Activated CD4-positive, alpha-beta memory T cell treated with anti-CD3 and anti-CD28 coated beads for 36 hours (primary cell): ENCODE measurements around the gene MAEL. TPM values are rescaled to one million over a fixed set of nuclear protein-coding genes. Genes with fewer than 3 reads are reported as not detected.

Experiments
- CTCF ChIA-PET: fragments of 350-600 bp; sonication (Branson Sonifier 250); formaldehyde crosslinking; loops from one replicate; lab custom pipeline; 2021; ENCODE audit warnings: antibody characterized with exemption, inconsistent platforms; lab: Charles Lee
- POLR2A ChIA-PET: fragments of 350-600 bp; sonication (Branson Sonifier 250); formaldehyde crosslinking; loops from one replicate; lab custom pipeline; 2021; ENCODE audit warnings: antibody characterized with exemption; lab: Charles Lee
- DNase-seq: peaks from one replicate; pipeline ENCODE4 v3.0.0-alpha.2; 2020
- H3K27ac Mint-ChIP-seq: one replicate; pipeline ENCODE4 v1.8.0; 2021; ENCODE audit warnings: mixed read lengths
- H3K27me3 Mint-ChIP-seq: one replicate; pipeline ENCODE4 v1.8.0; 2021; ENCODE audit warnings: mixed read lengths
- H3K36me3 Mint-ChIP-seq: one replicate; pipeline ENCODE4 v1.8.0; 2021; ENCODE audit warnings: mixed read lengths
- H3K4me1 Mint-ChIP-seq: one replicate; pipeline ENCODE4 v1.8.0; 2021; ENCODE audit warnings: low read depth, mixed read lengths
- H3K4me3 Mint-ChIP-seq: one replicate; pipeline ENCODE4 v1.8.0; 2021; ENCODE audit warnings: mild to moderate bottlenecking, mixed read lengths
- H3K9me3 Mint-ChIP-seq: one replicate; pipeline ENCODE4 v1.8.0; 2021; ENCODE audit warnings: mixed read lengths
- intact Hi-C: fragments of 100-400 bp; cut with micrococcal nuclease; formaldehyde crosslinking; loops from one replicate; pipeline ENCODE4 v1.15.1; 2023
- total RNA-seq, 2 experiments: library from RNA; stranded (reverse); gene quantifications; one replicate each; pipeline ENCODE4 v1.2.3, GENCODE V29; 2021

Gene MAEL
- total RNA-seq, 2 experiments from 2014 or later: 0.19 TPM; not detected in 1

DNA sequence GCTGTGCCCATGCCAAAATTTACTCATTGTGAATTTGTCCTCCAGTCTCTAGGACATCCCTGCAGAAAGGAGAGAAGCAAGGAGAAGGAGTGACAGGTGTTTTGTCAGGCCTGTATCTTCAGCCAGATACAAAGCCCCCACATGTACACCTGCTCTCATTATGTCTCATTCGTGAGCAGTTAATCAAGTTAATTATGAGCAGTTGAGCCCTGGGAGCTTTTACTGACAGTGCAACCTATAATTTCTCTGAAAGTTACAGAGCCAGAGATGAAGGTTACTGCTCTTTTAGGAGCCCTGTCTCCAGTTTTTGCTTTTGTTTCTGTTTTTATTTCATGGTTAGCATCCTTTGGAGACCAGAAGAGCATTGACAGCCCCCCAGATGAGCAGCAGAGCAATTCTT lies 8.7 kb upstream of the MAEL start:
- CTCF ChIA-PET: interaction anchor here (1.0 to 1.7 kb wide), 4 partner anchors 70 to 87 kb away, joined by 3 to 6 read pairs (median 6); no protein-coding TSS in a partner anchor
- no peak for DNase-seq
- Mint-ChIP-seq H3K9me3 (no peaks in the 10 kb centered on the region), H3K27ac (no peak overlapping the region), H3K27me3 (peaks cover 8% of the 10 kb centered on the region), H3K4me1 (peaks cover 9% of the 10 kb centered on the region), H3K36me3 (no peaks in the 10 kb centered on the region), H3K4me3 (no peak overlapping the region)
- intact Hi-C loops: no loop called here
- POLR2A ChIA-PET: interaction anchor here (1.2 kb wide), 1 partner anchor 42 kb away, joined by 3 read pairs; no protein-coding TSS in a partner anchor

DNA sequence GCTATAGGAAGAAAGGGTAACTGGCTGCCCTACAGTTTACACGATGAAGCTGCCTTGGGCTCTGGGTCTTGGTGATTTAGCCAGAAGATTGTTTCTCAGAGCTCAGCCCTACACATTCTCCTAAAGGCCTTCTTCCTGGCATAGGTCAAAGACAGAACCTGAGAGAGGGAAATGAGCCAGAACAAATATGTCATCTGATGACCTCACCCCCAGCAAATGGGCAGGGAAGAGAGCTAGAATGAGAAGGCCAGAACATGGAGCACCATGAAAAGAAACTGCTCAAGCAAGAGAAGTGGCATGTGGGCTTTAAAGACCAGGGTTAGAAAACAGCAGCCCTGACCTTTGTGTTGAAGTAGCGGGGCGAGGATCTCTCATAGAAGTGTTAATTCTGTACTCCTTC lies 8.3 kb upstream of the MAEL start:
- Mint-ChIP-seq H3K27me3 (peaks cover 8% of the 10 kb centered on the region), H3K27ac (no peak overlapping the region), H3K36me3 (no peaks in the 10 kb centered on the region), H3K9me3 (no peaks in the 10 kb centered on the region), H3K4me1 (peaks cover 9% of the 10 kb centered on the region), H3K4me3 (no peak overlapping the region)
- DNase-seq: no peak
- CTCF ChIA-PET: interaction anchor here (1.0 to 1.7 kb wide), 5 partner anchors 14 to 86 kb away, joined by 3 to 6 read pairs (median 5); no protein-coding TSS in a partner anchor
- POLR2A ChIA-PET: interaction anchor here (1.2 kb wide), 1 partner anchor 42 kb away, joined by 3 read pairs; no protein-coding TSS in a partner anchor
- intact Hi-C loops: no loop called here

DNA sequence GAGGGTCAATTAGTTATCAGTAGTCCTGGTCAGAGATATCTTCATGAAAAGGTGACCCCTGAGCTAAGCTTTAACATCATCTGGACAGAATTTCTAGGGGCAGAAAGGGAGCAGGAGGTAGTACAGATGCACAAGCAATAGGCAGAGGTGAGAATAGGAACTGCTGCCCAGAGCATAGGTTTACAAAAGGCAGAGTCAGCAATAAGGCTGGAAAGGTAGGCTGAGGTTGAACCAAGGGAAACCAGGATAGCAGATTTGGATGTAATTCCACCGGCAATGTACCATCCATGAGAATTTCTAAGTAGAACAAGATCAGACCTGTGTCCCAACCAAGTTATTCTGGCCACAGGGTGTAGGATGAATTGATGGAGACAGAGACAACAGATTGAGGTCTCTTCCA lies 7.5 kb upstream of the MAEL start:
- H3K4me3 Mint-ChIP-seq: no peak overlapping the region
- intact Hi-C loops: no loop called here
- H3K27ac Mint-ChIP-seq: no peak overlapping the region
- ChIA-PET CTCF (interaction anchor here (1.0 to 1.4 kb wide), 2 partner anchors 13 to 71 kb away, joined by 3 to 6 read pairs; no protein-coding TSS in a partner anchor), POLR2A (no interaction called here)
- H3K4me1 Mint-ChIP-seq: peaks cover 1% of the 10 kb centered on the region
- H3K27me3 Mint-ChIP-seq: peaks cover 14% of the 10 kb centered on the region
- no peak for DNase-seq
- no peaks in the 10 kb centered on the region for H3K36me3 Mint-ChIP-seq
- H3K9me3 Mint-ChIP-seq: no peaks in the 10 kb centered on the region

DNA sequence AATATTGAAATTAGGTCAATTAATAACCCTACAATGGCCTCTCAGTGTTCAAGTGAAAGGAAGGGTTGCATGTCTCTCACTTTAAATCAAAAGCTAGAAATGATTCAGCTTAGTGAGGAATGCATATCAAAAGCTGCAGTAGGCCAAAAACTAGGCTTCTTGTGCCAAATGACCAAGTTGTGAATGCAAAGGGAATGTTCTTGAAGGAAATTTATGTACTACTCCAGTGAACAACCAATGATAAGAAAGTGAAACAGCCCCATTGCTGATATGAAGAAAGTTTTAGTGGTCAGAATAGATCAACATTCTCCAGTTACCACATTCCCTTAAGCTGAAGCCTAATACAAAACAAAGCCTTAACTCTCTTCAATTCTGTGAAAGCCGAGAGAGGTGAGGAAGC lies 10.0 kb downstream of the MAEL start:
- DNase-seq: no peak
- intact Hi-C loops: loop anchor here (1.0 kb wide), 1 partner anchor 47 kb away; no protein-coding TSS in a partner anchor
- ChIA-PET POLR2A (interaction anchor here (1.0 kb wide), 1 partner anchor 47 kb away, joined by 3 read pairs; no protein-coding TSS in a partner anchor), CTCF (interaction anchor here (1.3 kb wide), 1 partner anchor 60 kb away, joined by 3 read pairs; no protein-coding TSS in a partner anchor)
- peak overlapping the region; percentile 30 for H3K27ac Mint-ChIP-seq
- no peak overlapping the region for H3K4me3 Mint-ChIP-seq
- peaks cover 10% of the 10 kb centered on the region for H3K27me3 Mint-ChIP-seq
- H3K4me1 Mint-ChIP-seq: peaks cover 9% of the 10 kb centered on the region
- no peaks in the 10 kb centered on the region for H3K36me3 Mint-ChIP-seq
- peaks cover 4% of the 10 kb centered on the region for H3K9me3 Mint-ChIP-seq

DNA sequence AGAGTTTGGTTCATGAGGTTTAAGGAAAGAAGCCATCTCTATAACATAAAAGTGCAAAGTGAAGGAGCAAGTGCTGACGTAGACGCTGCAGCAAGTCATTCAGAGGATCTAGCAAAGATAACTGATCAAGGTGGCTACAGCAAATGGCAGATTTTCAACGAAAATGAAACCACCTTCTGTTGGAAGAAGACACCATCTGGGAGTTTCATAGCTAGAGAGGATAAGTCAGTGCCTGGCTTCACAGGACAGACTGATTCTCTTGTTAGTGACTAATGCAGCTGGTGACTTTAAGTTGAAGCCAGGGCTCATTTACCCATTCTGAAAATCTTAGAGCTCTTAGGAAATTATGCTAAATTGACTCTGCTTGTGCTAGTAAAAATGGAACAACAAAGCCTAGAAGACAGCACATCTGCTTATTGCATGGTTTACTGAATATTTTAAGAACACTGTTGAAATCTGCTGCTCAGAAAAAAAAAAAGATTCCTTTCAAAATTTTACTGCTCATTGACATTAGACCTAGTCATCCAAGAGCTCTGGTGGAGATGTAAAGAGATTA lies 10.5 kb downstream of the MAEL start:
- Mint-ChIP-seq H3K4me3 (no peak overlapping the region), H3K27ac (peak overlapping the region; percentile 30), H3K27me3 (peaks cover 10% of the 10 kb centered on the region), H3K9me3 (peaks cover 4% of the 10 kb centered on the region), H3K36me3 (no peaks in the 10 kb centered on the region), H3K4me1 (peaks cover 9% of the 10 kb centered on the region)
- POLR2A ChIA-PET: interaction anchor here (1.0 kb wide), 1 partner anchor 47 kb away, joined by 3 read pairs; no protein-coding TSS in a partner anchor
- no peak for DNase-seq
- CTCF ChIA-PET: interaction anchor here (1.3 kb wide), 1 partner anchor 59 kb away, joined by 3 read pairs; no protein-coding TSS in a partner anchor
- intact Hi-C loops: loop anchor here (1.0 kb wide), 1 partner anchor 47 kb away; no protein-coding TSS in a partner anchor

DNA sequence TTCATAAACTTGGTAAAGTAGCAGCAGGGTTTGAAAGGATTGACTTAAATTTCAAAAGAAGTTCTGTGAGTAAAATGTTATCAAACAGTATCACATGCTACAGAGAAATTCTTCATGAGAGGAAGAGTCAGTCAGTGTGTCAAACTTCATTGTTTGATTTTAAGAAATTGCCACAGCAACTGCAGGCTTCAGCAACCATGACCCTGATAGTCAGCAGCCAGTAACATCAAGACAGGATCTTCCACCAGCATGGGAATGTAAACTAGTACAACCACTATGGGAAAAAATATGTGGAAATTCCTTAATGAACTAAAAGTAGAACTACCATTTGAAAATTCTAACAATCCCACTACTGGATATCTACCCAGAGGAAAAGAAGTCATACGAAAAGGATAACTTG lies 11.5 kb downstream of the MAEL start:
- Mint-ChIP-seq H3K9me3 (peaks cover 4% of the 10 kb centered on the region), H3K4me1 (peaks cover 9% of the 10 kb centered on the region), H3K27me3 (peaks cover 10% of the 10 kb centered on the region), H3K4me3 (no peak overlapping the region), H3K36me3 (no peaks in the 10 kb centered on the region), H3K27ac (no peak overlapping the region)
- ChIA-PET CTCF (no interaction called here), POLR2A (no interaction called here)
- no peak for DNase-seq
- intact Hi-C loops: no loop called here

DNA sequence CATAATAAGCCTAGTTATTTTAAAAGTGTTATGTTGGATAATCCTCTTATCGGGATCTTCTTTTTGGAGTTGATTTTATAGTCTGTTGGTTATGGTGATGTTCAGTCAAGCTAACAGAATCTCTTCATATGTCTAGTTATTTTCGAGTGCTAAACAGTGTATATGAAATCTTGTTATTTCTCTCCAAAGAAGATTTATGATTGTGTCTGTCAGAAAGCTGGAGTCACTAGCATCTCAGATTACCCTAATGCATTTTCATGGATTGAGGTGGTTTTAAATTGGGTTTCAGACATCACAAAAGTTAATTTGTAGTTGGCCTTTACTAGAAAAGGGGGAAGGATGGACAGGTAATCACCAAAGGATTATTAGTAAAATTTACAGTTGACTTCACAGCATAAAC lies 13.3 kb downstream of the MAEL start:
- Mint-ChIP-seq H3K4me3 (no peak overlapping the region), H3K9me3 (peaks cover 4% of the 10 kb centered on the region), H3K36me3 (no peaks in the 10 kb centered on the region), H3K27ac (no peak overlapping the region), H3K27me3 (peaks cover 6% of the 10 kb centered on the region), H3K4me1 (peaks cover 9% of the 10 kb centered on the region)
- ChIA-PET CTCF (no interaction called here), POLR2A (no interaction called here)
- intact Hi-C loops: no loop called here
- no peak for DNase-seq

DNA sequence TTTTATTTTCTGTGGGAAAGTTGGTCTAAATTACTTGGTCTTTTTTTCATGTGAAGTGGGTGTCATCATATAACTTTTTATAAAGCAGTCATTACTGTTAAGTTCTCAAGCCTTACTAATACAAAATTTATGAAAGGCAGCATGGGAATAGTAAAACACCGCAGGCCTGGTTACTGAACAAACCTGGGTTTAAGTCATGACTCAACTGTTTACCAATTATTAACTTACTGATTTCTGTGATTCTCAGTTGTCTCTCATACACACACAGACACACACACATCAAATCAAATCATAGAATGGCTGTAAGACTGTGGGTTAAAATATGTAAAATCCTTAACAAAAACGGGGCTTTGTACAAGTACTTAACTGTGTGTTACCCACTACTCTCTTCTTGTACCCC lies 14.6 kb downstream of the MAEL start:
- Mint-ChIP-seq H3K9me3 (peaks cover 4% of the 10 kb centered on the region), H3K36me3 (no peaks in the 10 kb centered on the region), H3K27me3 (peaks cover 4% of the 10 kb centered on the region), H3K27ac (no peak overlapping the region), H3K4me1 (peaks cover 9% of the 10 kb centered on the region), H3K4me3 (no peak overlapping the region)
- POLR2A ChIA-PET: no interaction called here
- CTCF ChIA-PET: no interaction called here
- intact Hi-C loops: no loop called here
- no peak for DNase-seq

DNA sequence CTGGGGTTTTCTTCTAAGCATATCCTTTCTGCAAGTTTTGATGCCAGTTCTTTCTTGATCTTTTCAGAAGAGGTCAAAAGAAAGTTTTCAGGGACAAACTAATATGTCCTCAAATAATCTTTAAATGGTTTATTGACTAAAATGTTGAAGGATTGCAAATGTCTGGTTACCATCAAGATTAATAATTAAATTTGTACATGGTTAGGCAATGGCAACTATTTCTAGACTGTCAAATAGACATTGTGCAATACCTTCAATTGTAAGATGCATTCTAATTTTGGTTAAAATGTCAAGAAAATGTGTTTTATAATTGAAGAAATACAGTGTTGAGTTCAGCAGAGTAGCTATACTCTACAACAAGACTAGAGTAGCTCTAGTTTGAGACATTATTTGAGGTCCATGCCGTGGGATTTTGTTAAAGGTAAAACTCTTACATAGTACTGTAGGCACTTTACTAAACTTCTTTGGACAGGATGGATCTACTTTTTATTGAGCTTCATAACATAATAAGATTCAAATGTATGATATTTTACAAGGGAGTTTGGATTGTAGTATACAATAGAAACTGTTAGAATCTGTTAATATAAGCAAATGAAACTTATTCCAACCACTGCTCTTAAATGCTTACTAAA lies 22.6 kb downstream of the MAEL start:
- Mint-ChIP-seq H3K4me3 (no peak overlapping the region), H3K4me1 (no peaks in the 10 kb centered on the region), H3K27ac (no peak overlapping the region), H3K36me3 (no peaks in the 10 kb centered on the region), H3K9me3 (no peaks in the 10 kb centered on the region), H3K27me3 (peaks cover 13% of the 10 kb centered on the region)
- DNase-seq: no peak
- POLR2A ChIA-PET: no interaction called here
- CTCF ChIA-PET: interaction anchor here (0.6 to 0.7 kb wide), 2 partner anchors 24 to 47 kb away, joined by 3 to 4 read pairs; no protein-coding TSS in a partner anchor
- intact Hi-C loops: no loop called here

DNA sequence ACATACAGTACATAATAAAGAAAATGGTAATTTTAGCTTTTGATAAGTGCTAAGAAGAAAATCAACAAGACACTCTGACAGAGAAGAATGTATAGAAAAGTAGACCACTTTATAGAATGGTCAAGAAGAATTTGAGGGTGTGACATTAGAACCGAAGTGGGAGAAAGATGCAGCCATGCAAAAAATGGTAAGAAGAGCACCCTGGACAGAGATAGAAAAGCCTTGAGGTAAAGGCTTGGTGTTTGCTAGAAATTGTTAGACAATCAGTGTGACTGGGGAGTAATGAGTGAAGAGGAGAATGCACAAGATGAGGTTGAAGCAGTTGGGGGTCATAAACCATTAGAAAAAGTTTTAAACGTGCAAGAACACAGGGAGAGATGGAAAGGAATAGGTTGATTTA lies 23.5 kb downstream of the MAEL start:
- no peak for DNase-seq
- H3K27ac Mint-ChIP-seq: no peak overlapping the region
- POLR2A ChIA-PET: no interaction called here
- no peaks in the 10 kb centered on the region for H3K4me1 Mint-ChIP-seq
- H3K36me3 Mint-ChIP-seq: no peaks in the 10 kb centered on the region
- H3K27me3 Mint-ChIP-seq: peaks cover 10% of the 10 kb centered on the region
- H3K9me3 Mint-ChIP-seq: no peaks in the 10 kb centered on the region
- H3K4me3 Mint-ChIP-seq: no peak overlapping the region
- intact Hi-C loops: no loop called here
- CTCF ChIA-PET: interaction anchor here (0.7 kb wide), 1 partner anchor 46 kb away, joined by 4 read pairs; no protein-coding TSS in a partner anchor

DNA sequence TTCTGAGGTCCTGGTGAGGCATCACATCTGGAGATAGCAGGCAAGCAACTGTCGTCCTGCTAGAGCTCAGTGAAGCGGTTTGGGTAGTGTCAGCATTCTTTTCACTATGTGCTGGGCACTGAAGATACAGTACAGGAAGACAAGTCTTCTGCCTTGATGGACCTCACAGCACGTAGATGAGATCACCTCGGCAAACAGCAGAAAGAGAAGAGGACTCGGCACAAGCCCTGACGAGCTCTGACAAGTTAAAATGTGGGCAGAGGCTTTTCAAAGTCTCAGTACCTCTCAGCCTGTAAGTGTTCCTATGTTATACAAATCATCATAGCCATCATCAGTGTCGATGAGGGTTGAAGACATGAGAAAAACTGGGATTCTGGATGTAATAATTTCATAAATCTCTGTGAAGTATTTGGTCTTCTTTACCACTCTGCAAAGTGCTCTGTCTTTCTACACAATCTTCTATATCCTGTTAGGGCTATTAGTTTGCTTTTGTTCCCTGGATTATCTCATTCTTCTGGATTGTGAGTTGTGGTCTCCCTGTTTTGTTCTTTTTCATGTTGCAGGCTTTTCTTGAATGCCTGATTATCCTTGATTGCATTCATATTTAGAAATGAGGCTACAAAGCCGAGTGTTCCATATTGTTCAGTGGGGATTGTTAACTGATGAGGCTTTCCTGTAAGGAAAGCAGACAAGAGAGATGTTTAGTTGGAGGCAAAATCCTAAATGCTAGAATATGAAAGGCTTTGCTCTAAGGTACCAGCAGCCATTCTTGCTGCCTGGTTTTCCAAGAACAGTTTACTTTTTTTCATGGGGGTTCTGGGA lies 24.2 kb downstream of the MAEL start:
- no peak overlapping the region for H3K27ac Mint-ChIP-seq
- no peak for DNase-seq
- no peaks in the 10 kb centered on the region for H3K36me3 Mint-ChIP-seq
- H3K9me3 Mint-ChIP-seq: no peaks in the 10 kb centered on the region
- POLR2A ChIA-PET: no interaction called here
- intact Hi-C loops: no loop called here
- no peaks in the 10 kb centered on the region for H3K4me1 Mint-ChIP-seq
- CTCF ChIA-PET: no interaction called here
- H3K4me3 Mint-ChIP-seq: no peak overlapping the region
- H3K27me3 Mint-ChIP-seq: peaks cover 10% of the 10 kb centered on the region
